Suprapubic skin (tissue), 4 donors: ENCODE results near the gene CHN2. TPM values are rescaled to one million over a fixed set of nuclear protein-coding genes. Genes with fewer than 3 reads are reported as not detected.

Experiments
- DNase-seq, 2 donors: peaks; one replicate each; pipeline ENCODE4 v3.0.0-alpha.2; 2019; ENCODE audit warnings: low spot score in 2 of 2
- H3K27ac ChIP-seq: fragments of 200-600 bp; sonication (generic); one replicate; pipeline ENCODE4 v1.5.1; 2019
- H3K27me3 ChIP-seq: fragments of 200-600 bp; sonication (generic); one replicate; pipeline ENCODE4 v1.5.1; 2019
- H3K36me3 ChIP-seq: fragments of 200-600 bp; sonication (generic); one replicate; pipeline ENCODE4 v1.5.1; 2019
- H3K4me1 ChIP-seq: fragments of 200-600 bp; sonication (generic); one replicate; pipeline ENCODE4 v1.5.1; 2019
- H3K4me3 ChIP-seq: fragments of 200-600 bp; sonication (generic); one replicate; pipeline ENCODE4 v1.5.1; 2019; ENCODE audit warnings: mild to moderate bottlenecking
- H3K9me3 ChIP-seq: fragments of 200-600 bp; sonication (generic); one replicate; pipeline ENCODE4 v1.5.1; 2019
- EP300 ChIP-seq: sonication (generic); formaldehyde crosslinking; IDR thresholded peaks from one replicate; pipeline ENCODE4 v1.6.1; 2017; ENCODE audit warnings: antibody characterized with exemption
- POLR2A ChIP-seq, 2 donors: fragments of 450-650 bp; IDR thresholded peaks; one replicate each; pipeline ENCODE4 v1.6.1; 2017; ENCODE audit warnings: antibody characterized with exemption in 2 of 2, mild to moderate bottlenecking in 2 of 2, moderate library complexity in 2 of 2
- POLR2AphosphoS5 ChIP-seq, 3 donors: sonication (generic); formaldehyde crosslinking; IDR thresholded peaks; one replicate each; pipeline ENCODE4 v1.6.1; 2017; ENCODE audit warnings: antibody characterized with exemption in 3 of 3
- WGBS: methylation state at CpG from one replicate; pipeline ENCODE4 v1.1.5; 2018; 5-methylcytosine and 5-hydroxymethylcytosine counted together
- total RNA-seq, 4 donors: library from RNA; depleted of rRNA; stranded (reverse); fragments of >200 nt; gene quantifications; one replicate each; pipeline ENCODE4 v1.1.0, GENCODE V29; 2016
- TF ChIP-seq, protein P1 (sequence below), 2 donors: fragments of 200-600 bp in 1 of 2; fragments of 450-650 bp in 1 of 2; sonication (generic) in 1 of 2; IDR thresholded peaks; one replicate each; pipeline ENCODE4 v1.5.1; 2016 to 2019; ENCODE audit warnings: antibody characterized with exemption in 2 of 2, mild to moderate bottlenecking in 1 of 2, moderate library complexity in 1 of 2

The CHN2 gene
- total RNA-seq, 4 donors from 2014 or later = 3.3 to 9.6 (median 6.2) TPM

GRCh38 chr7:29288181-29289091, 93.9 kb downstream of the CHN2 start:
- H3K4me1 ChIP-seq = peaks cover 4% of the 10 kb centered on the region
- DNase-seq = no peak
- no peaks in the 10 kb centered on the region for H3K27me3 ChIP-seq
- TF ChIP-seq EP300 (no peak), POLR2A (IDR thresholded peaks at IDR 0.05) (no peak), POLR2AphosphoS5 (IDR thresholded peaks at IDR 0.05) (no peak)
- TF ChIP-seq, protein P1, sequence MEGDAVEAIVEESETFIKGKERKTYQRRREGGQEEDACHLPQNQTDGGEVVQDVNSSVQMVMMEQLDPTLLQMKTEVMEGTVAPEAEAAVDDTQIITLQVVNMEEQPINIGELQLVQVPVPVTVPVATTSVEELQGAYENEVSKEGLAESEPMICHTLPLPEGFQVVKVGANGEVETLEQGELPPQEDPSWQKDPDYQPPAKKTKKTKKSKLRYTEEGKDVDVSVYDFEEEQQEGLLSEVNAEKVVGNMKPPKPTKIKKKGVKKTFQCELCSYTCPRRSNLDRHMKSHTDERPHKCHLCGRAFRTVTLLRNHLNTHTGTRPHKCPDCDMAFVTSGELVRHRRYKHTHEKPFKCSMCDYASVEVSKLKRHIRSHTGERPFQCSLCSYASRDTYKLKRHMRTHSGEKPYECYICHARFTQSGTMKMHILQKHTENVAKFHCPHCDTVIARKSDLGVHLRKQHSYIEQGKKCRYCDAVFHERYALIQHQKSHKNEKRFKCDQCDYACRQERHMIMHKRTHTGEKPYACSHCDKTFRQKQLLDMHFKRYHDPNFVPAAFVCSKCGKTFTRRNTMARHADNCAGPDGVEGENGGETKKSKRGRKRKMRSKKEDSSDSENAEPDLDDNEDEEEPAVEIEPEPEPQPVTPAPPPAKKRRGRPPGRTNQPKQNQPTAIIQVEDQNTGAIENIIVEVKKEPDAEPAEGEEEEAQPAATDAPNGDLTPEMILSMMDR (IDR thresholded peaks at IDR 0.05) = no peak
- H3K36me3 ChIP-seq = no peaks in the 10 kb centered on the region
- H3K4me3 ChIP-seq = no peak overlapping the region
- WGBS = 77% methylated on average over 6 of the region's 6 CpGs
- no peak overlapping the region for H3K27ac ChIP-seq
- H3K9me3 ChIP-seq = no peaks in the 10 kb centered on the region

DNA sequence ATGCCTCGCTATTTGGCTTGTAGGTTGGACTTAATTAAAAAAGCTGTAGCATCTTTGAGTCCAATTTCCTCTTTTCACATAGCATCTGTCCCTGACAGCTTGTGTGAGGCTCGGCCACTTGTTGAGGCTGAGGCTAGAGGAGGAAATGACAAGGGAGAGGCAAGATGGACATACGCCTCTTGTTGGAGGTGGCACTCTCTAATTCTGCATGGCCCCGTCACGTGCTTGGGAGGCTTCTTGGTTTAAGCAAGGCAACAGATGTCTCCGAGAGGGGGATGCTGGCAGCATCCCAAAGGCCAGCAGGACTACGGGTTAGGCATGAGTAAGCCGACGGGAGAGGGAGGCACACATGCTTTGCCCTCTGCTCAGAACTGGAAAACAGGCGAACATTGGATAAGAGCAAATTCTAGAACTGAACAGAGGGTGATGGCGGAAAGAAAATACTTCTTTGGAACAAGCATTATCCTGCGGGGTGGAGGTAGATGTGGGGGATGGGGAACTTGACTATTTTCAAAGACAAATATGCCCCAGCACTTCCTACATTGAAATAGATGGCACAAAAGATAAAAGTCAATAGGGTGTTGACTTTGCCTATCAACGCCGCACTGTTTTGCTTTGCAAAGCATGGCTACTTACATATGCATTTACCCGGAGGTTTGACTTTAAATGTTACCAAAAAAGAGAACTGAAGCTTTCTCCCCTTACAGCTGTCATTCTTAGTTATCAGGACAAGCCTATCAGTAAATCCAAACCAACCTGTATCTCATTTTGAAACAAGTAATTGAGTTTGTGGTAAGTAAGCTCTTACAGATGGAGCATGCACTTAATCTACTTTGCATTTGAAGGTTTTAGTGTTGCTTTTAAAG, 94.8 kb downstream of the CHN2 start:
- peaks cover 4% of the 10 kb centered on the region for H3K4me1 ChIP-seq
- H3K36me3 ChIP-seq = no peaks in the 10 kb centered on the region
- no peak overlapping the region for H3K27ac ChIP-seq
- no peaks in the 10 kb centered on the region for H3K27me3 ChIP-seq
- TF ChIP-seq POLR2A (IDR thresholded peaks at IDR 0.05) = no peak
- TF ChIP-seq EP300 = no peak
- TF ChIP-seq, protein P1 (IDR thresholded peaks at IDR 0.05) = no peak
- TF ChIP-seq POLR2AphosphoS5 (IDR thresholded peaks at IDR 0.05) = no peak
- no peak overlapping the region for H3K4me3 ChIP-seq
- 76% methylated on average over 15 of the region's 15 CpGs for WGBS
- DNase-seq = no peak
- H3K9me3 ChIP-seq = no peaks in the 10 kb centered on the region

- Histone ChIP-seq H3K4me3 (no peak overlapping the region), H3K9me3 (no peaks in the 10 kb centered on the region), H3K36me3 (no peaks in the 10 kb centered on the region), H3K27me3 (no peaks in the 10 kb centered on the region), H3K27ac (no peak overlapping the region), H3K4me1 (peaks cover 4% of the 10 kb centered on the region)
- no peak for DNase-seq
- TF ChIP-seq POLR2A (IDR thresholded peaks at IDR 0.05) = no peak
- WGBS = 92% methylated on average over 6 of the region's 6 CpGs
Observed at GRCh38 chr7:29290829-29291228, 96.3 kb downstream of the CHN2 start.

- WGBS = 82% methylated on average over 9 of the region's 9 CpGs
- H3K36me3 ChIP-seq = no peaks in the 10 kb centered on the region
- H3K4me1 ChIP-seq = peaks cover 3% of the 10 kb centered on the region
- no peaks in the 10 kb centered on the region for H3K9me3 ChIP-seq
- no peak overlapping the region for H3K27ac ChIP-seq
- DNase-seq = no peak
- no peaks in the 10 kb centered on the region for H3K27me3 ChIP-seq
- TF ChIP-seq POLR2AphosphoS5 (IDR thresholded peaks at IDR 0.05) (no peak), EP300 (no peak), POLR2A (IDR thresholded peaks at IDR 0.05) (no peak)
- TF ChIP-seq, protein P1 (IDR thresholded peaks at IDR 0.05) = no peak
- no peak overlapping the region for H3K4me3 ChIP-seq
Observed at GRCh38 chr7:29291723-29292618, 97.4 kb downstream of the CHN2 start.

DNA sequence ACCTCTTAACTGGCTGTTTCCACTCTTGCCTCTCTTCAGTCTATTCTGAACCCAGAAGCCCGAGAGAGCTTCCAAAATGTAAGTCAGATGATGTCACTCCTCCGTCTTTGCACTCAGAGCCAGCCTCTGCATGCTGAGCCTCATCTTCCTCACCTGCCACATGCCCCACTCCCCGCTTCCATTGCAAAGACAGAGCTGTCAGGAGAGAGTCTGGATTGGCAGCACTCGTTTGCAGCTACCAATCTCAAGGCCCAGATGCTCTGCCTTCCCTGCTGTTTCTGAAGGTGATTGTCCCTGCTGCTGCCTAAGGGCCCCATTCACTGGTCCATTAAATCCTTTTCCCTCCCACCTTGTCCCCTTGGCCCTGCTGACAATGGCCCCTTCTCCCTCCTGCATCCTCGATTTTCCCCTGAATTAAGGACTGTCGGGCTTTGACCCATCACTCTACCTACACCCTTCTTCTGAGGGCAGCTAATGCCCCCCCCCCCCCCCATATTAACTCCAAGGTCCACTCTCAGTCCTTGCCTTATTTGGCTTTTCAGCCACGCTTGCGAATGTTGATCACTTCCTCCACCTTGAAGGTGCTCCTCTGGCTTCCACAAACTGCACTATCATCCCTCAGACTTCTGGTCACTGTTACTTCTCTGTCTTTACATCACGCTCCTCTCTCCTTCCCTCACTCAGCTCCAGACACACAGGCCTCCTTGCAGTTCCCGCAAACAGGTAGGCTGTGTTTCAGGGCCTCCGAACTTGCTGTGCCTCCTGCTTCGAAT, 98.5 kb downstream of the CHN2 start:
- Histone ChIP-seq H3K36me3 (no peaks in the 10 kb centered on the region), H3K27me3 (no peaks in the 10 kb centered on the region), H3K27ac (no peak overlapping the region), H3K9me3 (no peaks in the 10 kb centered on the region), H3K4me1 (no peaks in the 10 kb centered on the region), H3K4me3 (no peak overlapping the region)
- WGBS = 86% methylated on average over 12 of the region's 12 CpGs
- no peak for DNase-seq
- TF ChIP-seq POLR2AphosphoS5 (IDR thresholded peaks at IDR 0.05) (no peak), EP300 (no peak), POLR2A (IDR thresholded peaks at IDR 0.05) (no peak)
- TF ChIP-seq, protein P1 (IDR thresholded peaks at IDR 0.05) = no peak
